B cell (primary cell): ENCODE measurements around the gene ADAMTS14. TPM values are rescaled to one million over a fixed set of nuclear protein-coding genes. Genes with fewer than 3 reads are reported as not detected.

Experiments used
- ATAC-seq: fragments of 200-7000 bp; cut with Tn5 transposase; one replicate; pipeline ENCODE4 v1.10.0; 2021; ENCODE audit warnings: low read depth, mild to moderate bottlenecking, moderate number of reproducible peaks, moderate library complexity
- CTCF ChIA-PET: fragments of 350-600 bp; sonication (Branson Sonifier 250); formaldehyde crosslinking; loops from one replicate; lab custom pipeline; 2021; ENCODE audit warnings: antibody characterized with exemption, inconsistent platforms; lab: Charles Lee
- POLR2A ChIA-PET: fragments of 350-600 bp; sonication (Branson Sonifier 250); formaldehyde crosslinking; loops from one replicate; lab custom pipeline; 2021; ENCODE audit warnings: antibody characterized with exemption; lab: Charles Lee
- DNase-seq: peaks from one replicate; pipeline ENCODE4 v3.0.0; 2013
- H2AFZ ChIP-seq: 2 replicates; pipeline ENCODE4 v1.6.1; 2012; ENCODE audit warnings: mild to moderate bottlenecking, low read depth, low read length; ENCODE audit not compliant: insufficient read depth, poor library complexity, severe bottlenecking
- H3K27ac ChIP-seq, 2 donors: 1 replicate in 1 of 2; 2 replicates in 1 of 2; pipeline ENCODE4 v1.5.1; 2012 to 2013; ENCODE audit warnings: low read length in 2 of 2, mild to moderate bottlenecking in 2 of 2, moderate library complexity in 1 of 2
- H3K27me3 ChIP-seq, 4 experiments: fragments of 200-600 bp in 1 of 4; sonication (generic) in 1 of 4; replicated peaks in 1 of 4; 1 replicate in 2 of 4; 2 replicates in 2 of 4; pipeline versions ENCODE4 v1.6.1 to v1.7.0; 2013 to 2016; ENCODE audit warnings: low read length in 3 of 4, mild to moderate bottlenecking in 2 of 4, mixed read lengths in 1 of 4, moderate library complexity in 1 of 4; ENCODE audit not compliant: insufficient read depth in 4 of 4, control insufficient read depth in 3 of 4; ENCODE audit errors: control extremely low read depth in 1 of 4
- H3K36me3 ChIP-seq, 2 experiments: replicated peaks in 1 of 2; 1 replicate in 1 of 2; 2 replicates in 1 of 2; pipeline versions ENCODE4 v1.6.1 to v1.7.1; 2013; ENCODE audit warnings: low read length in 1 of 2; ENCODE audit not compliant: insufficient read depth in 2 of 2, control insufficient read depth in 1 of 2; ENCODE audit errors: control extremely low read depth in 1 of 2, extremely low read depth in 1 of 2
- H3K4me1 ChIP-seq, 2 donors: fragments of 200-600 bp in 1 of 2; sonication (generic) in 1 of 2; 1 replicate in 1 of 2; 2 replicates in 1 of 2; pipeline versions ENCODE4 v1.5.1 to v1.6.1; 2013 to 2017; ENCODE audit warnings: low read length in 2 of 2; ENCODE audit not compliant: control insufficient read depth in 2 of 2, insufficient read depth in 2 of 2
- H3K4me2 ChIP-seq: replicated peaks from 2 replicates; pipeline ENCODE3; 2012; ENCODE audit warnings: mild to moderate bottlenecking, low read depth, low read length; ENCODE audit not compliant: poor library complexity, severe bottlenecking
- H3K4me3 ChIP-seq, 5 experiments: fragments of 200-600 bp in 1 of 5; sonication (generic) in 1 of 5; 1 replicate in 3 of 5; 2 replicates in 2 of 5; pipeline versions ENCODE4 v1.5.1 to v1.7.0; 2011 to 2016; ENCODE audit warnings: low read length in 4 of 5, mild to moderate bottlenecking in 4 of 5, low read depth in 2 of 5, control low read depth in 1 of 5, moderate library complexity in 1 of 5; ENCODE audit not compliant: insufficient read depth in 1 of 5; ENCODE audit errors: control extremely low read depth in 1 of 5, extremely low read depth in 1 of 5
- H3K79me2 ChIP-seq: fragments of 200-600 bp; sonication (generic); one replicate; pipeline ENCODE4 v1.6.0; 2016; ENCODE audit warnings: low read length; ENCODE audit not compliant: control insufficient read depth, insufficient read depth
- H3K9ac ChIP-seq: fragments of 200-600 bp; sonication (generic); 2 replicates; pipeline ENCODE4 v1.6.1; 2017; ENCODE audit warnings: mild to moderate bottlenecking, low read length, moderate library complexity
- H3K9me3 ChIP-seq, 3 donors: one replicate each; pipeline versions ENCODE4 v1.6.1 to v1.7.1; 2013; ENCODE audit warnings: low read length in 2 of 3; ENCODE audit not compliant: control insufficient read depth in 2 of 3, insufficient read depth in 1 of 3; ENCODE audit errors: control extremely low read depth in 1 of 3
- H4K20me1 ChIP-seq: 2 replicates; pipeline ENCODE4 v1.6.0; 2012; ENCODE audit warnings: mild to moderate bottlenecking, low read length; ENCODE audit not compliant: insufficient read depth, control insufficient read depth, poor library complexity, severe bottlenecking
- H3K27ac Mint-ChIP-seq: one replicate; pipeline ENCODE4 v1.8.0; 2021; ENCODE audit warnings: mixed read lengths
- H3K27me3 Mint-ChIP-seq: one replicate; pipeline ENCODE4 v1.8.0; 2021; ENCODE audit warnings: mixed read lengths
- H3K4me1 Mint-ChIP-seq: one replicate; pipeline ENCODE4 v1.8.0; 2021; ENCODE audit warnings: mixed read lengths
- H3K4me3 Mint-ChIP-seq: one replicate; pipeline ENCODE4 v1.8.0; 2021; ENCODE audit warnings: mixed read lengths
- H3K9me3 Mint-ChIP-seq: one replicate; pipeline ENCODE4 v1.8.0; 2022; ENCODE audit warnings: mixed read lengths; ENCODE audit not compliant: insufficient read depth
- CTCF ChIP-seq: fragments of 200-600 bp; IDR thresholded peaks from one replicate; pipeline ENCODE4 v1.8.0; 2022; ENCODE audit warnings: antibody characterized with exemption, mild to moderate bottlenecking
- EZH2 ChIP-seq: IDR thresholded peaks from 2 replicates; pipeline ENCODE4 v1.6.1; 2012; ENCODE audit warnings: borderline replicate concordance, low read depth, mild to moderate bottlenecking, moderate library complexity, low read length; ENCODE audit not compliant: insufficient read depth, poor library complexity, severe bottlenecking
- WGBS: methylation state at CpG from one replicate; pipeline ENCODE4 v1.1.5; 2013; ENCODE audit warnings: missing lambda C conversion rate; ENCODE audit not compliant: insufficient coverage; 5-methylcytosine and 5-hydroxymethylcytosine counted together
- intact Hi-C: fragments of 100-400 bp; cut with micrococcal nuclease; formaldehyde crosslinking; loops from one replicate; pipeline ENCODE4 v1.10.0; 2022
- polyA plus RNA-seq: library from polyadenylated mRNA; depleted of rRNA; stranded (reverse); fragments of >200 nt; gene quantifications from 2 replicates; pipeline ENCODE4 v1.2.3, GENCODE V29; 2012
- total RNA-seq, 2 donors: library from RNA; stranded (reverse); fragments of 120-200 nt in 1 of 2; gene quantifications; 1 replicate in 1 of 2; 2 replicates in 1 of 2; pipeline versions ENCODE4 v1.2.3 to v1.2.4, GENCODE V29; 2013 to 2022

The ADAMTS14 gene
- total and polyA plus RNA-seq, 2 donors (not counting 1 experiment from before 2014, with no cell fraction given): not detected

- POLR2A ChIA-PET: no interaction called here
- no peak overlapping the region for H3K4me2 ChIP-seq
- CTCF ChIA-PET: no interaction called here
These were observed 42.6 kb downstream of the ADAMTS14 start for GRCh38 chr10:70714951-70715350.

More at GRCh38 chr10:70714951-70715350, 42.6 kb downstream of the ADAMTS14 start:
- Histone ChIP-seq H3K36me3 (no peaks in the 10 kb centered on the region), H3K4me3 (no peak overlapping the region), H3K9me3 (no peaks in the 10 kb centered on the region), H3K4me1 (no peaks in the 10 kb centered on the region), H2AFZ (no peak overlapping the region), H3K9ac (no peak overlapping the region), H3K27ac (no peak overlapping the region), H3K27me3 (no peaks in the 10 kb centered on the region), H4K20me1 (no peaks in the 10 kb centered on the region), H3K79me2 (no peaks in the 10 kb centered on the region)
- DNase-seq (no peak), ATAC-seq (no peak)
- Mint-ChIP-seq H3K9me3 (no peaks in the 10 kb centered on the region), H3K27ac (no peak overlapping the region), H3K4me1 (no peaks in the 10 kb centered on the region), H3K27me3 (no peaks in the 10 kb centered on the region), H3K4me3 (no peak overlapping the region)
- TF ChIP-seq EZH2 (no peak), CTCF (no peak)
- WGBS: 100% methylated on average over 1 of the region's 2 CpGs
- intact Hi-C loops: no loop called here
